GM10266 (cell line): ENCODE data around the gene AKAP7.
"Not testable (repeated sequence)": the region's sequence is repeated elsewhere in the genome, so short reads cannot be mapped to it uniquely, and the experiment has no call there.

Source experiments
- DNase-seq: peaks from one replicate; pipeline ENCODE4 v3.0.0; 2012; ENCODE audit errors: extremely low spot score
- TF ChIP-seq, protein P1 (sequence below): IDR thresholded peaks from 2 replicates; pipeline ENCODE4 v1.5.1; 2012; ENCODE audit warnings: mild to moderate bottlenecking, low read depth; ENCODE audit not compliant: control insufficient read depth, insufficient read depth; ENCODE audit errors: missing control alignments

The AKAP7 gene

DNA sequence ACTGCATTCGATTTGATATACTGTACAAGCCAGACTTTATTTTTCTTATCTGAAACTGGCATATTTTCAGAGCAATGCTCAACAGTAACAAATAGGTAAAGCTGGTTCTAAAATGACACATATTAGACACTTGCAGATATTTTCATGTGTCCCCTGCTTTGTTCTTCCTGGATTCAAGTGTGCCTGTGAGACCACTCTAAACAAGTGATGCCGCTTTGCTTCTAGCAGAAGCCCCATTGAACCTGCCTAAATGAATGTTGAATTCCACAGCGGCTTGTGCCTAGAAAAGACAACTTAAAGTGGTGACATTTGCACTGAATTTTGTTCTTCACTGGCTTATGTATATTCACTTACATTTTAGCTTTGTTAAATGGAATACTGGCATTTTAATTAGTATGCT is 115.7 kb downstream of the AKAP7 start:
- TF ChIP-seq, protein P1, sequence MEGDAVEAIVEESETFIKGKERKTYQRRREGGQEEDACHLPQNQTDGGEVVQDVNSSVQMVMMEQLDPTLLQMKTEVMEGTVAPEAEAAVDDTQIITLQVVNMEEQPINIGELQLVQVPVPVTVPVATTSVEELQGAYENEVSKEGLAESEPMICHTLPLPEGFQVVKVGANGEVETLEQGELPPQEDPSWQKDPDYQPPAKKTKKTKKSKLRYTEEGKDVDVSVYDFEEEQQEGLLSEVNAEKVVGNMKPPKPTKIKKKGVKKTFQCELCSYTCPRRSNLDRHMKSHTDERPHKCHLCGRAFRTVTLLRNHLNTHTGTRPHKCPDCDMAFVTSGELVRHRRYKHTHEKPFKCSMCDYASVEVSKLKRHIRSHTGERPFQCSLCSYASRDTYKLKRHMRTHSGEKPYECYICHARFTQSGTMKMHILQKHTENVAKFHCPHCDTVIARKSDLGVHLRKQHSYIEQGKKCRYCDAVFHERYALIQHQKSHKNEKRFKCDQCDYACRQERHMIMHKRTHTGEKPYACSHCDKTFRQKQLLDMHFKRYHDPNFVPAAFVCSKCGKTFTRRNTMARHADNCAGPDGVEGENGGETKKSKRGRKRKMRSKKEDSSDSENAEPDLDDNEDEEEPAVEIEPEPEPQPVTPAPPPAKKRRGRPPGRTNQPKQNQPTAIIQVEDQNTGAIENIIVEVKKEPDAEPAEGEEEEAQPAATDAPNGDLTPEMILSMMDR, result no peak
- DNase-seq, result no peak

DNA sequence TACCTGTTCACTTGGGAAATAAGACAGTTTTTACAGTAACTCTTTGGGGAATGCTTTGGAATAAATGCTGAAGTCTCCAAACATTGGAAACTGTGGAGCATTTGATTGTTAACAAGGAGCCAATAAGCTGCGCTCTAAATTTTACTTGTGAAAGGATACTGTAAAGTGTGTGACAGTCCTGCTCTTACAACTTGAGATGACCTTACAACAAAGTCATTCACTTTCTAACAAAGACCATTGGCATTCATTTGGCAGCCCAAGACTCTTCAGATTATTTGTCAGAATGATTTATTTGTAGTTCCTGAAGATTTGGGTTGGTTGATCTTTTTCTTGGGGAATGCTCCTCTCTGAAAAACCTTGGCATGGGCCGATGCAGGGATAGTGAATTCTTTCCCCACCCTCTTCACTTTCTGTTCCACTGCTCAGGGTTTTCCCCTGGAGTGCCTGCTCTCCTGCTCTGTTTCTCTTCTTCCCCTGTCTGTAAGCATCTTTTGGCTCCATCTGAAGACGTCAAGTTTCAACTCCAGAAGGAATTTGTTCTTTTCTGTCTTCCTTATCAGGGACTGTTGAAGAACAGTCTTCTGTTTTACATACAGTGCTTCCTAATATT is 116.4 kb downstream of the AKAP7 start:
- TF ChIP-seq, protein P1, result no peak
- no peak for DNase-seq

DNA sequence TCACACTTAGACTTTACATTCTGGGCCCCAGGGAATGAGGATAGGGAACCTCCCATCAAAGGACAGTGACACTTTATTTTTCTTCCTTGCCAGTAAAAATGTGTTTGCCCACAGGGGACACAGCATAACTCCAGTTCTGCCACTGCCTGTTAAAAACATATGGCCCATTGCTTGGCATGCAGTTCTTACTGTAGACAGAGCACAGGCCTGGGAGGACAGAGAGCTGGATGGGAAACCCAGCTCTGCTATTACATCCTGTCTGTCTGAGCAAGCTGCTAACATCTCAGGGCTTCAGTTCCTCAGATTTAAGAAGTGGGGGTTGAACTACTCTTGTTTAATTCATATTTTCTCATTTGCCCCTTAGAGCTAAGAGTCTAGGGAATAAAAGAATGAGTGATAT is 120.2 kb downstream of the AKAP7 start:
- DNase-seq, result no peak
- TF ChIP-seq, protein P1, result no peak

DNA sequence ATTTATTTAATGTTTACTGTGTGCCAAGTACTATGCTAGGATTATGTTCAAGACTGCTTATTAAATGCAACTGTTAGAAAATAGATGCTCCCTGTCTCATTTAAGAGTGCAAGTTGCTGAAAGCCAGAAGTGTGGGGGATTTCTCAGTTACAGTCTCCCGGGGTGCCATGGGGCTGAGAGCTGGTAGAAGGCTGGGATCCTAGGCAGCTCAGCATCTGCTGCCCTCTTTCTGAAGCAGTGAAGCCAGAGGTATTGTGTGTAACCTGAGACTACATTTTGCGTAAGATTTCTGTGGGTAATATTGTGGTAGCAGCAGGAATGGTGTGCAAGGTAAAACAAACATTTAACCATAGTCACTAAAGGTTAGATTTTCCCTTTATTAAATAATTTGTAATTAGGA is 120.6 kb downstream of the AKAP7 start:
- TF ChIP-seq, protein P1, result no peak
- no peak for DNase-seq

DNA sequence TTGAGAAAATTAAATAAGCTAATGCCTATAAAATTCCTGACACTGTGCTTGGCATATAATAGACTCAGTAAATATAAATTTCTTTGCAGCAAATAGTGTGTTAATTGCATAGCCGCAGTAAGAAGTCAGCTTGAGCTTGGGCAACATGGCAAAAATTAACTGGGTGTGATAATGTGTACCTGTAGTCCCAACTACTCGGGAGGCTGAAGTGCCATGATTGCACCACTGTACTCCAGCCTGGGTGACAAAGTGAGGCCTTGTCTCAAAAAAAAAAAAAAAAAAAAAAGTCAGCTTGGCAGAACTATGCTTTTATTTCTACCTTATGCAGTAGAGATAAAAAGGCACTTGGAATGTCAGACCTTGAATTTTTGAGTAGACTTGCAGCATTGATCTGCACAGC is 121.8 kb downstream of the AKAP7 start:
- no peak for DNase-seq
- TF ChIP-seq, protein P1, result no peak

DNA sequence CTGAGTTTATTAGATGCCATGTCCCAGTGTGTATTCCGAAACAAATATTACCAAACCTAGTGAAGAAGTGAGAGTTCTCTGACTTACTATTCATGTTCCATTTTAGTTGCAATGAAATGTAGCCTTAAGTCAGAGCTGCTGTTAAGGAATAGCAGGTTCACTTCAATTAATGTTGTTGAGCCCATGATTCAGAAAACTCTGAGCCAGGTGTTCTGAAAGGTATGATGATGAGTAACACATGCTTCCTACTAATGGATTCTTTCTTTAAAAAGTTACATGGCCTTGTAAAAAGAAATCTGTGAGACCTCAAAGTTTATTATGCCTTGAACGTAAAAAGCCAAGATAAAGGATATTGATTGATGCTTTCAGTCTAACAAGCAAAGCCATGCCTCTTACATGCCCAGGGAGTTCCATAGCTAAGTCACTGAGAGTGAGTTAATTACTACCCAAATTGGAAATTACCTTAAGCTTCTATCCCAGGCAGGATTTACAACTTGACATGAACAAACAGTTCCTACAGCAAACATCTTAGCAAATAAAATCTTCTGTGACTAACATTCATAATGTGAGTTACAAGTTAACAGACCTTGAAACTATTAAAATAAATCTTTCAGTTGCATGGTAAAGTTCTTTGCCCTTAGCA is 122.9 kb downstream of the AKAP7 start:
- DNase-seq, result no peak
- TF ChIP-seq, protein P1, result no peak

DNA sequence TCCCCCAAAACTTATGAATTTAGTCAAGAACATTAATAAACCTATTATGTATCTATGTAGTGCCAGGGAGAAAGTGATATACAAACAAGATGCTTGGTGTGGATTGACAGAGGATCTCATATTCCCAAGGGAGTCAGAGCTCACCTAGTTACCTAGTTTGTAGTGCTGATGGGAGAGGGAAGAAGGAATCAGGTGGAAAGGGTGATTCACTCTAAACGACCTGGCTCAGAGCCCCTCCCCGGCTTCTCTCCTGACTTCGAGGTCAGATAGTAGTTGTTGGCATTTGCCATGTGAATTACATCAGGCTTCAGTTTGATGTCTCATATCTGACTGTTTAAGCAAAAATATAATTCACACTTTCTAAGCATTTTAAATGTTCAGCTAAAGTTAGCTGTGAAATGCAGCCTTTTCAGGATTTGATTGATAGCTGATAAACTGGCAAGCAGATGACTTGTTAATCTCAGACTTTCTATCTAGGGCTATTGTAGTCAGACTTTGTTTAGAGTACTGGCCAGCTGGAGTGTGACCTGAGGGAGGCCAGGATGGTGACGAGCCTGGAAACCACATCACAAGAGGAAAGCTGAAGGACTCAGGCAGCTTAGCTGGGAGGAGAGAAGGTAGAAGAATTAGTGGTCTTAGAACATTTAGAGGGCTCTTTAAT is 123.7 kb downstream of the AKAP7 start:
- no peak for DNase-seq

DNA sequence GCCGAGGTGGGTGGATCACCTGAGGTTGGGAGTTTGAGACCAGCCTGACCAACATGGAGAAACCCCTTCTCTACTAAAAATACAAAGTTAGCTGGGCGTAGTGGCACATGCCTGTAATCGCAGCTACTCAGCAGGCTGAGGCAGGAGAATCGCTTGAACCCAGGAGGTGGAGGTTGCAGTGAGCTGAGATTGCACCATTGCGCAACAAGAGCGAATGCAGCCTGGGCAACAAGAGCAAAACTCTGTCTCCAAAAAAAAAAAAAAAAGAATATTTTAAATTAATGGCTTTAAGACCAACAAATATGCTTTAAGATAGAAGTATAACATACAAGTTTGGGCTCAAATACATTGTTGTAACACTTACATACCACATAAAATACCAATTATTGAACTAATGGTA is 125.7 kb downstream of the AKAP7 start:
- DNase-seq, result not testable (repeated sequence)

More for the DNA sequence above, 123.7 kb downstream of the AKAP7 start:
- TF ChIP-seq, protein P1, result no peak
